HG02840 (cell line): ENCODE measurements around the gene CDKN3.
"Not testable (repeated sequence)": the region's sequence is repeated elsewhere in the genome, so short reads cannot be mapped to it uniquely, and the experiment has no call there.

ENCODE experiments used
- ATAC-seq: cut with Tn5 transposase; IDR thresholded peaks from one replicate; pipeline ENCODE4 v1.9.1; 2021; ENCODE audit warnings: mild to moderate bottlenecking, moderate library complexity, moderate number of reproducible peaks; ENCODE audit not compliant: unreplicated experiment, low FRiP score

Gene CDKN3

GRCh38 chr14:54420478-54421142 lies 23.8 kb downstream of the CDKN3 start:
- ATAC-seq, result no peak

DNA sequence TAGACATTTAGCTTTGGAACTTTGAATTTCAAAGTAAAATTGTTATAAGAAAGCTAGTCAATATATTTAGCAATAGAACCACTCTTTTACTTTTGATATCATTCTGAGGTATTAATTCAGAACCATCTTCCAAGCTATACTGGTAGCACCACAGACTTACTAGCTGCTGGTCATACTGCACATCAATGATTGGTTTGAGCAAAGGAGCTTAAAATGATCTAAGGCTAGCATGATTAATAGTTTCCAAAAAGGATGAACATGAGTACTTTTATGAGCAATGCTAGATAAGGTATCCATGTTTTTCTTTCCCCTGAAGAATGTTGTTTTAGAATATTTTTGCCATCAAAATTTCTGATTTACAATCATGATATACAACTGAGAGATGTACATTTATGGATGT lies 27.2 kb downstream of the CDKN3 start:
- no peak for ATAC-seq

- no peak for ATAC-seq
Measured at GRCh38 chr14:54424479-54424901, 27.7 kb downstream of the CDKN3 start.

DNA sequence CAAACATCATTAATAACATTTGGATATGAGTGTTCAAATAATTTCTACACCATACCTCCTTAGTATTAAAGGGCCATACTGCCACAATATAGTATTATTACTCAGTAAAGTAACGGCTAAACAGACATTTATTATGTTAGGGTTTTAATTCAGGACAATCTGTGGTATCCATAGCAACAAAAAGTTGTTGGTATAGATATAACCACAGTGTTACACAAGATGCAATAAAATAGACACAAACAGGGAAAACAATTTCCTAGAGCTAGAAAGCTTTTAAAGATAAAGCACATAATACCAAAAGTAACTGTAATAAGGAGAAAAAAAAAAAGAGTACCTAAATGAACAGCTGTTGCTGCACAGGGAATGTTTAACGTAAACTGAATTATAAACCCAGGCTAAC lies 28.3 kb downstream of the CDKN3 start:
- ATAC-seq, result no peak

- ATAC-seq, result no peak
Measured at GRCh38 chr14:54425537-54426274, 28.9 kb downstream of the CDKN3 start.

DNA sequence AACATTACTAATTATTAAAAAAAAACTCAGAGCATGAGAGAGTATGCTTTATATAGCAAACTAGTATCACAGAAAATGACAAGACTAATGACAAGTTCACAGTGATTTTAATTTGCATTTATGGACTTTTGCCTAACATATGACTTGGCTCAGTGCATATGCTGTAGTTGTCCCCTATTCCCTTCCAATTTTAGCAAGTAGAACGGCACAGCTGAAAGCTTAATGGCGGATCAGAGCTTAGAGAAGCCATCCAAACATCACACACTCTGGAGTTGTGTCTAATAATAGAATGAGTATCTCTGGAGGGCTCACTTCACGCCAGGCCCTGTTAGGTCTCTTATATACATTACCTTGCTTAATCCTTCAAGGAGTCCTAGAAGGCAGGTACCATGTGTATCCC lies 31.1 kb downstream of the CDKN3 start:
- ATAC-seq, result no peak

GRCh38 chr14:54428527-54428926 lies 31.7 kb downstream of the CDKN3 start:
- ATAC-seq, result no peak

GRCh38 chr14:54435500-54435981 lies 38.7 kb downstream of the CDKN3 start:
- ATAC-seq, result no peak

GRCh38 chr14:54437954-54438353 lies 41.1 kb downstream of the CDKN3 start:
- not testable (repeated sequence) for ATAC-seq

DNA sequence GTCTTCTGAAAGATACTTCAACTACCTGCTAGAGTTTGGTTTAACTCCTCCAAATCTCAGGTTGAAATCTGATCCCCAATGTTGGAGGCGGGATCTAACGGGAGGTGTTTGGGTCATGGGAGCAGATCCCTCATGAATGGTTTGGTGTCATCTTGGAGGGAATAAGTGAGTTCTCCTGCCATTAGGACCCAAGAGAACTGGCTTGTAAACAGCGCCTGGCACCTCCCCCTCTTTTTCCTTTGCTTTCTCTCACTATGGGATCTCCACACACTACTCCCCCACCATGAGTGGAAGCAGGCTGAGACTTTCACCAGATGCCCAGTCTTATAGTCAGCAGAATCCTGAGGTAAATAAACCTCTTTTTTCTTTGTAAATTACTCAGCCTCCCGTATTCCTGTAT lies 41.9 kb downstream of the CDKN3 start:
- ATAC-seq, result no peak

GRCh38 chr14:54440037-54440436 lies 43.2 kb downstream of the CDKN3 start:
- ATAC-seq, result no peak

- ATAC-seq, result no peak
Measured at GRCh38 chr14:54440476-54440872, 43.7 kb downstream of the CDKN3 start.

- ATAC-seq, result peak; percentile 97
Measured at GRCh38 chr14:54440873-54441868, 44.4 kb downstream of the CDKN3 start, which contains the start of gene CNIH1. Gene CNIH1, minus strand, starts transcription at chr14:54441374. Its CDS starts 47 bp downstream, at chr14:54441327.

GRCh38 chr14:54442961-54443360 lies 46.2 kb downstream of the CDKN3 start:
- ATAC-seq, result not testable (repeated sequence)

DNA sequence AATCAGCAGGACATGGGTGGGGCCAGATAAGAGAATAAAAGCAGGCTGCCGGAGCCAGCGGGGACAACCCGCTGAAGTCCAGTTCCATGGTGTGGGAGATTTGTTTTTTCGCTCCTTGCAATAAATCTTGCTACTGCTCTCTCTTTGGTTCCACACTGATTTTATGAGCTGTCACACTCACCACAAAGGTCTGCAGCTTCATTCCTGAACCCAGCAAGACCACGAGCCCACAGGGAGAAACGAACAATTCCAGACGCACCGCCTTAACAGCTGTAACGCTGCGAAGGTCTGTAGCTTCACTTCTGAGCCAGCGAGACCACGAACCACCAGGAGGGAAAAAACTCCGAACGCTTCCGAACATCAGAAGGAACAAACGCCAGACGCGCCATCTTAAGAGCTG lies 47.2 kb downstream of the CDKN3 start:
- no peak for ATAC-seq

DNA sequence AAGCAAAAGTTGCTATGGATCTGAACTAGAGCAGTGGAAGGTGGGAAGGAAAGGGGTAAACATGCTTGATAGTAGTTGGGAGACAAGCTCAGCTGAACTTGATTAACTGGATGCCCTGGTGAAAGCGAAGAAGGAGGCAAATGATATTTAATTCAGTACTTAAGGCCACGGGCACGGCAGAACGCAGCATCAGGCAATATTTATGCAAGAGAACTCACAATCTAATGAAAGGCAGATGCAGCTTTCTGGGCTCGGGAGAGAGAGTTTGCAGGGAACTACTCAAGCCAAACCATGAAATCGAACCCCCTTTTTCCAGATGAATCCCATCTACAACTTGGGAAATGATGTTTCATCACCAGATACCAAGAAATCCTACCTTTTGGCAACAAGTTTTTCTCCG lies 47.9 kb downstream of the CDKN3 start:
- ATAC-seq, result no peak

DNA sequence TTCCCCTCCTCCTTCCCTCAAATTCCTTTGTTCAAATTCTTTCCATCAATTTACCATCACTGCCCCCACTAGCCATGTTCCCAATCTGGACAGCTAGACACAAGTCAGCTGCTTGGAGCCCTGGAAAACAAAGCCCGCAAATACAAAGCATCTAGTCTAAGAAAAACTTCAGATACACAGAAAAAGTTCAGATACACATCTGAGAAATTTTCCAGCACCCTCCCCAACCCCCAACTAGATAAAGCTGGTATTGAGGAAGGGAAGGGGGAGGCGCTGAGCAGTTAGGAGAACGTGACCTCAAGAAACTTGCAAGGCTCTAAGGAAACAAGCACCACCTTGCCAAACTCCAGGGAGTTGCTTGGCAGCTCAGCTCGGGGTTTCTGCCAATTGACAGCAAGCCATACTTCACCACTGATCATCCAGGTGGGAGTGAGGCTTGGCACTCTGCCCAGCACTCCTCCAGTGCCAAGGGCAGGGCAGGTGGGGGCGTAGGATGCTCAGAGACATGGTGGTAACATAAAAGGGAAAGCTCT lies 49.4 kb downstream of the CDKN3 start:
- ATAC-seq, result no peak

DNA sequence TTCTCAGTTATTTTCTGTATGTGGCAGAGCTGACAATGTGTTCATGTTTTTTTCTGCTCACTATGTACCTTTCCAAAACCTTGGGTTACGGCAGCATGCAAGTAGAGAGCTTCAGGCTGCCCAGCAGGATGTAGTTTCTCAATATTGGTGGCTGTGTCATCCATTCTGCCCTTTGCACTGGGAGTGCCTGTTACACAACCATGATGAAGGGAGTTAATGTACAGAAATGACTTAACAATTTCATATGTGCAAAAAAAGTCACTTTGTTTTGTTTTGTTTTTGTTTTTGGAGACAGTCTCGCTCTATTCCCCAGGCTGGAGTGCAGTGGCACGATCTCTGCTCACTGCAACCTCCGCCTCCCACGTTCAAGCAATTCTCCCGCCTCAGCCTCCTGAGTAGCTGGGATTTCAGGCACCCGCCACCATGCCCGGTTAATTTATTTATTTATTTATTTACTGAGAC lies 50.5 kb downstream of the CDKN3 start:
- ATAC-seq, result no peak

DNA sequence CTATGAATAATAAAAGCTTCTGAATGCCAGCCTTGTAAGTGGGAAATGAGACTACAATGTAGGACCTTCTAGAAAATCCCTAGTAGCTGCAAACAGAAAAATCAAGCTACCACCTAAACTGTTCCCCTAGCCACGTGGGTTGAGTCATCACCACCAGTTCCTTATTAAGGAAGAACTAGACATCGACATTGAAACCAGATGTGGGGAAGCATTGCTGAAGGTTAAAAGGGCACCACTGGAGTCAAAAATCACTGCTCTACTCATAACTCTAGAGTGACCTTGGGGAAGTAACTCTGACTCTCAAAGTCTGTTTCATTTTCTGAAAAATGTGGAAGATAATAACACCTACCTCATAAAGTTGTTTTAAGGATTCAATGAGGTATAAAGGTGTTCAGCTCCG lies 53.7 kb downstream of the CDKN3 start:
- ATAC-seq, result no peak

GRCh38 chr14:54451121-54451601 lies 54.4 kb downstream of the CDKN3 start:
- no peak for ATAC-seq
